ENCODE data around the gene TNFRSF13B. TPM values are rescaled to one million over a fixed set of nuclear protein-coding genes. Genes with fewer than 3 reads are reported as not detected.

Gene TNFRSF13B
- total RNA-seq, 1 donor from 2014 or later: not detected

DNA sequence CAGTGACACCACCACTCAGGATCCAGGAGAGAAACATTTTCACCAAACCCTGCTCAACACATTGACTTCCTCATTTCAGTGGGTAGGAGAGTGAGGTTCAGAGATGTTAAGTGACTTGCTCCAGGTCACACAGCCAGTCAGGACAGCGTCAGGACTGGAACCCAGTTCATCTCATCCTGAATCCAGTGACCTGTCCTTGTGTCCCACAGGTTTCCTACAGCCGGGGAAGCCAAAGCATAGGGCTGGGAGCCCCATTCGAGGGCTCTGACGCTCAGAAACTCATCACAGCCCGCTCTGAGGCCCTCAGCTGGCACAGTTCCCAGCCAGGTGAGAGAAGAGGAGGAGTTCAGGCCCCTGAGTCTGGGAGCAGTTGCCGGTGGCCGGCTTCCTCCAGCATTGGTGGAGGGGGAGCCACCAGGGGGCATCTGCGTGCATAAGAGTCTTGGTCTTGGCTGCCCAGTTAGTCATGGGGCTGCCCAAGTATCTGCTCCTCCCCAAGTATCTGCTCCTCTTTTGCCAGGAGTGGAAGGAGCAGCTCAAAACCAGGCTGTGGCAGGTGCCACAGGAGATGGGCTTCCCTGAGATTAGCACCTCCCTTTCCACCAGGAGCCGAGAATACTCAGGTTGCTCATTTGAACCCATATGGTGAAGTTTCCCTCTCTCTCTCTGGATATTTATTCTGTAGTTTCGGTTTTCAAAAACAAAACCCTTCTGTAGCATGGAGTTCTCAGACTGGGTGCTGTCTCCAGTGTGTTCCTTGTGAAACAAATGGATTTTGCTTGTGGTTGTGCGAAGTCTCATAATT, 56.0 kb downstream of the TNFRSF13B start:
- no peaks in the 10 kb centered on the region for H3K9me3 Mint-ChIP-seq (ENCODE audit: unreplicated experiment)
- H3K4me3 Mint-ChIP-seq (ENCODE audit: unreplicated experiment): no peak overlapping the region
- DNase-seq (ENCODE audit: extremely low spot score, unreplicated experiment): peak; percentile 80
- no peaks in the 10 kb centered on the region for H3K4me1 Mint-ChIP-seq (ENCODE audit: unreplicated experiment)
- H3K36me3 Mint-ChIP-seq (ENCODE audit: unreplicated experiment): no peaks in the 10 kb centered on the region
- H3K27me3 Mint-ChIP-seq (ENCODE audit: unreplicated experiment): peaks cover 6% of the 10 kb centered on the region
- no peak overlapping the region for H3K27ac Mint-ChIP-seq (ENCODE audit: unreplicated experiment)
- TF ChIP-seq, protein P1, sequence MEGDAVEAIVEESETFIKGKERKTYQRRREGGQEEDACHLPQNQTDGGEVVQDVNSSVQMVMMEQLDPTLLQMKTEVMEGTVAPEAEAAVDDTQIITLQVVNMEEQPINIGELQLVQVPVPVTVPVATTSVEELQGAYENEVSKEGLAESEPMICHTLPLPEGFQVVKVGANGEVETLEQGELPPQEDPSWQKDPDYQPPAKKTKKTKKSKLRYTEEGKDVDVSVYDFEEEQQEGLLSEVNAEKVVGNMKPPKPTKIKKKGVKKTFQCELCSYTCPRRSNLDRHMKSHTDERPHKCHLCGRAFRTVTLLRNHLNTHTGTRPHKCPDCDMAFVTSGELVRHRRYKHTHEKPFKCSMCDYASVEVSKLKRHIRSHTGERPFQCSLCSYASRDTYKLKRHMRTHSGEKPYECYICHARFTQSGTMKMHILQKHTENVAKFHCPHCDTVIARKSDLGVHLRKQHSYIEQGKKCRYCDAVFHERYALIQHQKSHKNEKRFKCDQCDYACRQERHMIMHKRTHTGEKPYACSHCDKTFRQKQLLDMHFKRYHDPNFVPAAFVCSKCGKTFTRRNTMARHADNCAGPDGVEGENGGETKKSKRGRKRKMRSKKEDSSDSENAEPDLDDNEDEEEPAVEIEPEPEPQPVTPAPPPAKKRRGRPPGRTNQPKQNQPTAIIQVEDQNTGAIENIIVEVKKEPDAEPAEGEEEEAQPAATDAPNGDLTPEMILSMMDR (IDR thresholded peaks at IDR 0.05): peak; percentile 48

DNA sequence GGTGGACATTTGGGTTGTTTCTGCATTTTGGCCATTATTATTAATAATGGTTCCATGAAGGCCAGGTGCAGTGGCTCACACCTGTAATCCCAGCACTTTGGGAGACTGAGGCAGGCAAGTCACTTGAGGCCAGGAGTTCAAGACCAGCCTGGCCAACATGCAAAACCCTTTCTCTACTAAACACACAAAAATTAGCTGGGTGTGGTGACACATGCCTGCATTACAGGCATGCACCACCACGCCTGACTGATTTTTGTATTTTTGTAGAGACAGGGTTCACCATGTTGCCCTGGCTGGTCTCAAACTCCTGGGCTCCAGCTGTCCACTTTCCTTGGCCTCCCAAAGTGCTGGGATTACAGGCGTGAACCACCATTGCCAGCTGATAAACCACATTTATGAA, 58.5 kb downstream of the TNFRSF13B start:
- H3K27ac Mint-ChIP-seq (ENCODE audit: unreplicated experiment): no peak overlapping the region
- no peak overlapping the region for H3K4me3 Mint-ChIP-seq (ENCODE audit: unreplicated experiment)
- no peaks in the 10 kb centered on the region for H3K4me1 Mint-ChIP-seq (ENCODE audit: unreplicated experiment)
- H3K9me3 Mint-ChIP-seq (ENCODE audit: unreplicated experiment): no peaks in the 10 kb centered on the region
- no peaks in the 10 kb centered on the region for H3K36me3 Mint-ChIP-seq (ENCODE audit: unreplicated experiment)
- TF ChIP-seq, protein P1 (IDR thresholded peaks at IDR 0.05): no peak
- H3K27me3 Mint-ChIP-seq (ENCODE audit: unreplicated experiment): peaks cover 8% of the 10 kb centered on the region
- DNase-seq (ENCODE audit: extremely low spot score, unreplicated experiment): no peak

DNA sequence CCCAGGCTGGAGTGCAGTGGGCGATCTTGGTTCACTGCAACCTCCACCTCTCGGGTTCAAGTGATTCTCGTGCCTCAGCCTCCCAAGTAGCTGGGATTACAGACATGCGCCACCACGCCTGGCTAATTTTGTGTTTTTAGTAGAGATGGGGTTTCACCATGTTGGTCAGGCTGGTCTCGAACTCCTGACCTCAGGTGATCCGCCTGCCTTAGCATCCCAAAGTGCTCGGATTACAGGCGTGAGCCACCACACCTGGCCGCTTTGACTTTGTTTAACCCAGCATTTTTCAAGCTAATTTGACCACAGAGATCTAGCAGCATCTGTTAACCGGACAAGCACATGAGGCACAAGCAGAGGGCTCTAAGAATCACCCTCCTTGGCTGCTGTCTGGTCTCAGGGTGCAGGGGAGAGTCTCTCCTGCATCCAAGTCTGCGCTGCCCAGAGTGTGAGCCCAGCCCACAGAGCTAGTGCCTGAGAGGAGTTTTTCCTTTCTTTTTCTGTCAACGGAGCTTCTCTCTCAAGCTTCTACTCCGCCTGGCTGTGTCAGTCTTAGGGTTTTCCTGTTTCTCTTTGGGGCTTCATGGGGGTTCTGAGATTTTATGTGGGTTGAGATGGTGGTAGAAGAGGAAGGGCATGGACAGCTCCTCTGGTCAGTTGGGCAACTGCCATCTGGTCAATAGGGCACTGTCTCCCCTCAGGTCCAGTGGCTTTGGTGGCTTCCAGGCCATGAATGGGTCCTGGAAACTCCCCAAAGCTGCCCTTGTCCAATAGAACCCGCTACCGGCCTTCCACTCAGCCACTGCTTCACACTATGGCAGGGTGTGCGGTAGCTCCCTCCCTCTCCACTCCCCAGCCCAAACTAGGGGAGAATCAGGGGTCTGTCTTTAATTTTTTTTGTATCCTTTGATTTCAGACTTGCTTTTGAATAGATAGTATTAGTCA, 59.6 kb downstream of the TNFRSF13B start:
- Mint-ChIP-seq H3K27ac (ENCODE audit: unreplicated experiment) (no peak overlapping the region), H3K27me3 (ENCODE audit: unreplicated experiment) (peaks cover 8% of the 10 kb centered on the region), H3K4me3 (ENCODE audit: unreplicated experiment) (no peak overlapping the region), H3K4me1 (ENCODE audit: unreplicated experiment) (no peaks in the 10 kb centered on the region), H3K36me3 (ENCODE audit: unreplicated experiment) (no peaks in the 10 kb centered on the region), H3K9me3 (ENCODE audit: unreplicated experiment) (no peaks in the 10 kb centered on the region)
- peak; percentile 62 for DNase-seq (ENCODE audit: extremely low spot score, unreplicated experiment)
- TF ChIP-seq, protein P1 (IDR thresholded peaks at IDR 0.05): no peak

DNA sequence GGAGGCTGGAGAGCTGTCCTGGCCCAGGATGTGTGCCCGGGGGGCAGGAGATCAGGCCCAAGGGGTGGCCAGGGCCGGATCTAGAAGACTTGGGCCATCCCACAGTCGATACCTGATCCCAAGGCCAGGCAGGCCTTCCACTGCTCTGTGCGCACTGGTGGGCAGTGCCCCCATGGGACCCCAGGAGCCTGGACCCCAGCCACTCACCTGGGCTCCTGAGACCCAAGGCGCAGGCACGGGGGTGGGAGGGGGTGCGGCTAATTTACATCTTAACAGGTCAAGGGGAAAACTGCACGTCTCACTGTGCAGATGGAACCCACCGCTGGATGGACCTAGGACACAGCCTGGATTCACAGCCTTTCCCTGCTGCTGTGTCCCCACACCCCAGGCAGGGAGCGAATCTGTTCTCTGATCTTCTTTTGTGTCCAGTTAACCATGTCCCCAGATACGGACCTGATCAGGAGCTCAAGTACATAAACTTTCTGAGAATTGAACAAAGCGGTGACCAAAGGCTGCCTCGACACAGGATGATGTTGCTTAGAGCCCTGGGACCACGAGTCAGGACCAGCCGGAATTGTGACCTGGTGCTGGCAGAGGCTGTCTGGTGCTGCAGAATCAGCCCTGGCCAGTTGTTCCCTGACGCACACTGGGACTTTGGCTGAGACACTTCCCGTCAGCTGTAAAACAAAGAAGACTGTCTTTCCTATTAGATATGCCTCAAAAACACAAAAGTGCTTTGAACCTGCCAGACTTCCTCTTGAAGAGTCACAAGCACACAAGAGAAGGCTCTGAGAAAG, 60.6 kb downstream of the TNFRSF13B start:
- no peak overlapping the region for H3K4me3 Mint-ChIP-seq (ENCODE audit: unreplicated experiment)
- H3K9me3 Mint-ChIP-seq (ENCODE audit: unreplicated experiment): no peaks in the 10 kb centered on the region
- no peak overlapping the region for H3K27ac Mint-ChIP-seq (ENCODE audit: unreplicated experiment)
- peaks cover 5% of the 10 kb centered on the region for H3K27me3 Mint-ChIP-seq (ENCODE audit: unreplicated experiment)
- H3K36me3 Mint-ChIP-seq (ENCODE audit: unreplicated experiment): no peaks in the 10 kb centered on the region
- TF ChIP-seq, protein P1 (IDR thresholded peaks at IDR 0.05): no peak
- peaks cover 9% of the 10 kb centered on the region for H3K4me1 Mint-ChIP-seq (ENCODE audit: unreplicated experiment)
- peak; percentile 81 for DNase-seq (ENCODE audit: extremely low spot score, unreplicated experiment)
